WI38 (cell line): ENCODE results near the gene EMP2.

ENCODE experiments used
- H3K4me3 ChIP-seq: 2 replicates; pipeline ENCODE4 v1.5.1; 2011; ENCODE audit warnings: low read depth, mild to moderate bottlenecking, control low read depth, low read length
- TF ChIP-seq, protein P1 (sequence below): IDR thresholded peaks from 2 replicates; pipeline ENCODE4 v1.5.1; 2012; ENCODE audit warnings: low read depth, mild to moderate bottlenecking, control low read depth, low read length

EMP2 gene

DNA sequence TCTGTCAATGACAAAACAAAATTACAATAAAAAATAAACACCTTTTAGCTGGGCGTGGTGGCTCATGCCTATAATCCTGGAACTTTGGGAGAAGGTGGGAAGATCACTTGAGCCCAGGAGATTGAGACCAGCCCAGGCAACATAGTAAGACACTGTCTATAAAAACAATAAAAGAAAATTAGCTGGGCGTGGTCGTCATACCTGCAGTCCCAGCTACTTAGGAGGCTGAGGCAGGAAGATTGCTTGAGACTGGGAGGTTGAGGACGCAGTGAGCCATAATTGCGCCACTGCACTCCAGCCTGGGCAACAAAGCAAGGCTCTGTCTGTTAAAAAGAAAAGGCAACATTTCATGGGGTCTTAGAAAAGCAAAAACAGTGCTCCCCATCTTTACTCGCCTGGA, 32.7 kb downstream of the EMP2 start:
- TF ChIP-seq, protein P1, sequence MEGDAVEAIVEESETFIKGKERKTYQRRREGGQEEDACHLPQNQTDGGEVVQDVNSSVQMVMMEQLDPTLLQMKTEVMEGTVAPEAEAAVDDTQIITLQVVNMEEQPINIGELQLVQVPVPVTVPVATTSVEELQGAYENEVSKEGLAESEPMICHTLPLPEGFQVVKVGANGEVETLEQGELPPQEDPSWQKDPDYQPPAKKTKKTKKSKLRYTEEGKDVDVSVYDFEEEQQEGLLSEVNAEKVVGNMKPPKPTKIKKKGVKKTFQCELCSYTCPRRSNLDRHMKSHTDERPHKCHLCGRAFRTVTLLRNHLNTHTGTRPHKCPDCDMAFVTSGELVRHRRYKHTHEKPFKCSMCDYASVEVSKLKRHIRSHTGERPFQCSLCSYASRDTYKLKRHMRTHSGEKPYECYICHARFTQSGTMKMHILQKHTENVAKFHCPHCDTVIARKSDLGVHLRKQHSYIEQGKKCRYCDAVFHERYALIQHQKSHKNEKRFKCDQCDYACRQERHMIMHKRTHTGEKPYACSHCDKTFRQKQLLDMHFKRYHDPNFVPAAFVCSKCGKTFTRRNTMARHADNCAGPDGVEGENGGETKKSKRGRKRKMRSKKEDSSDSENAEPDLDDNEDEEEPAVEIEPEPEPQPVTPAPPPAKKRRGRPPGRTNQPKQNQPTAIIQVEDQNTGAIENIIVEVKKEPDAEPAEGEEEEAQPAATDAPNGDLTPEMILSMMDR: no peak
- no peak overlapping the region for H3K4me3 ChIP-seq

DNA sequence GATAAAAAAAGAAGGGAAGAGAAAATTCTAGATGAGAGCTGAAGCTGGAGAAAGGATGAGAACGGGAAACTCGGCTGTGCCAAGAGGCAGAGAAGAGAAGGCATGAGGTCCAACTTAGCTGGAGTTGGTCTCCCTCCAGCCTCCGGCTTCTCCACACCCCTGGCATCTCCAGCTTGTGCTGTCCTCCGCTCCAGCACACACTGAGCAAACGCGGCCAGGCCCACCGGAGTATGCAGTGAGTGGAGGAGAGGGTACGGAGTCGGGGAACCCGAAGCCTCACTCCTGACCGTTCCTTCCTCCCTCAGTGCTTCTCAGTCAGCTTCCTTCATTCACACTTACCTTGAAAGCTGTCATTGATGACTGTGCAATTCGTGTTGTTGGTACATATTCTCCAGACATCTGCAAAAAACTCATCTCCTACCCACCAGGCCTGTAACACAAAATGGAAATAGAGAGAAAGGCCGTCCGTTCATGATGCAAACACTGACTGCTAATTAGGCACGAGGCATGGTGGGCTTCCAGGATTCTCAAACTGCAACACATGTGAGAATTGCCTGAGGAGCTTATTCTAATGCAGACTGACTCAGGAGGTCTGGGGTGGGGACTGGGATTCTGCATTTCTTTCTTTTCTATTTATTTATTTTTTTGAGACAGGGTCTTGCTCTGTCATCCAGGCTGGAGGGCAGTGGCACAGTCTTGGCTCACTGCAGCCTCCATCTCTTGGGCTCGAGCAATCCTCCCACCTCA, 37.0 kb downstream of the EMP2 start:
- TF ChIP-seq, protein P1: no peak
- no peak overlapping the region for H3K4me3 ChIP-seq

DNA sequence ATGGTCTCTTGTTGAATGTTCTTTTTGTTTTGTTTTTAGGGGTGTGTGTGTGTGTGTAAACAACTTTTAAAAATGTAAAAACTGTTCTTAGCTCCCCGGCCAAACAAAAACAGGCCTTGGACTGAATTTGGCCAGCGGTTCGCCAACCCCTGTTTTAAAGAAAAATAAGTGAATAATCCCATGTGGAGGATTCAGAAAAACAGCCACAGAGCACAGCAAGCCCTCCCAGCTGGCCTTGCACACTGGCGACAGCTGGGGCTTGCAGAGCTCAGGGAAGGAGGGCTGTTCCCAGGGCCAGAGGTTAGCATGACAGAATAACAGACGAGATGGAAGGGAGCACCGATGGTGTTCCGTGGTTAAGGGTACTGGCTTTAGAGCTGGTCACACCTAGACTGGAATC, 39.0 kb downstream of the EMP2 start:
- TF ChIP-seq, protein P1: no peak
- H3K4me3 ChIP-seq: no peak overlapping the region

DNA sequence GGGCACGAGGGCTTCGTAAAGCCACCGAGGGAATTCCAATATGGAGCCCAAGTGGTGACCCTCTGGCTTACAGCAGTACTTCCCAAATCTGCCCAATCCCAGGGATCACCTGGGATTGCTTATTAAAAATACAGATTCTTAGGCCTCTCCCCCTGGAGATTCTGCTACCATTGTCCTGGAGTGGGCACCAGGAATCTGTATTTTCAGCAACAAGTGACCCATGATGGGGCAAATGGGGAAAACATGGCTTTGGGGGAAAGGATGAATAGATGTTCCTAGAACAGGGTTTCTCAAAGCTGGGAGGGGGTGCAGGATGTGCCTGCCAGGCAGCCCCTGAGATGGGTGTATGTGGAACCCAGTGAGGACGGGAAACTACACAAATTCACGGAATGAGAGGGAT, 40.6 kb downstream of the EMP2 start:
- TF ChIP-seq, protein P1: no peak
- no peak overlapping the region for H3K4me3 ChIP-seq

DNA sequence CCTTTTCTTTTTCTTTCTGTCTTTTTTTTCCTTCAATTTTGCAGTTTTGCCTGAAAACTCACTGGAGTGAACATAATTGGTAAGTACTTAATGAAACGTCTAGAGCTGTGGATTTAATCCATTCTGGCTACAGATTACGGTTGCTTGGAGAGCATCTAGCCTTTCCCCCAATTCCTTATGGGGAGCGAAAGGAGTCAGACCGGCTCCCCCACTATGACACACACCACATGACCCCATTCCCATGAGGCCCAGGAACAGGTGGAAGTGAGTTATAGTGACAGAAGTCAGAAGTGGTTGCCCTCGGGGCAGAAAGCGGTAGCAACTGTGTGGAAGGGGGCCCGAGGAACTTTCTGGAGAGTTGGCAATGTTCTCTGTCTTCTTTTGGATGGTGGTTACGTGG, 41.2 kb downstream of the EMP2 start:
- TF ChIP-seq, protein P1: no peak
- no peak overlapping the region for H3K4me3 ChIP-seq

DNA sequence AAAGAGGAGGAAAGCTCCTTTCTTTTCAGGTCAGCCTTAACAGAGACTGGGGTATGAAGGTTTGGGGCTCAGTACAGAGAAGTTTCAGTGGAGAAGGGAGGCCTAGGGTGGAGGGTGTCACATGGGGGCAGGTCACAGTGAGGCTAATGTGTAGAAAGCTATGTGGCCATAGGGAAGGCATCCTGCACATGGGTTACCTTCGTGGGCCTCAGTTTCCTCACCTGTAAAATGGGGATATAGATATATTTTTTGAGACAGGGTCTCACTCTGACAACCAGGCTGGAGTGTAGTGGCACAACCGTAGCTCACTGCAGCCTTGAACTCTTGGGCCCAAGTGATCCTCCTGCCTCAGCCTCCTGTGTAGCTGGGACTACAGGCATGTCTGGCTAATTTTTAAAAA, 41.8 kb downstream of the EMP2 start:
- TF ChIP-seq, protein P1: no peak
- no peak overlapping the region for H3K4me3 ChIP-seq

DNA sequence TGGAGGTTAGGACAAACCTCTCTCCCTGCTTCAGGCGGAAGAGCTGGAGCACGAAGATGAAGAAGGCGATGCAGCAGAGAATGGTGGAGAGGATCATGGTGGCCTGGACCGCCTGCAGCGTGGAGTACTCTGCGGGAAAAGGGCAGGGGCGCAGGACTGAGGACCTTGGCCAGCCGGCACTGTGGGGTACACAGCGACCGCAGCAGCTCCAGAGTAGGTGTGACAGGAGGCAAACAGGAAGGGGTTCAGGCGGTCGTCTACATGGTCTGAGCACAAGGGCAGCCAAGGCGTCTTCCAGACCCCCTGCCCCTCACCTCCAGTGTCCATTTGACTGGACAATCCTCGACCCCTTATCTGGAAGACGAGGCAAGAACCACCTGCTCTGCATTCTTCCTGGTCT, 42.5 kb downstream of the EMP2 start:
- no peak overlapping the region for H3K4me3 ChIP-seq
- TF ChIP-seq, protein P1: no peak
